GM23338 (cell line): ENCODE measurements around the gene MON1B.

Source experiments
- CTCF ChIP-seq, 2 experiments: fragments of 200-600 bp in 1 of 2; sonication (generic) in 1 of 2; conservative IDR thresholded peaks; 2 replicates each; pipeline versions ENCODE4 v1.5.1 to v1.6.1; 2016 to 2017; ENCODE audit warnings: antibody characterized with exemption in 2 of 2, low read depth in 2 of 2, mild to moderate bottlenecking in 2 of 2, moderate library complexity in 1 of 2
- EZH2 ChIP-seq: fragments of 200-600 bp; sonication (generic); IDR thresholded peaks from one replicate; pipeline ENCODE4 v1.8.0; 2017; ENCODE audit warnings: antibody characterized with exemption, mild to moderate bottlenecking, low read depth; ENCODE audit not compliant: unreplicated experiment
- EZH2phosphoT487 ChIP-seq: fragments of 200-600 bp; sonication (generic); IDR thresholded peaks from one replicate; pipeline ENCODE4 v1.8.1; 2018; ENCODE audit warnings: antibody characterized with exemption; ENCODE audit not compliant: unreplicated experiment
- POLR2AphosphoS5 ChIP-seq: IDR thresholded peaks from 2 replicates; pipeline ENCODE4 v1.6.1; 2016; ENCODE audit warnings: antibody characterized with exemption, low read depth
- TF ChIP-seq, protein P1 (sequence below): IDR thresholded peaks from one replicate; pipeline ENCODE4 v1.6.1; 2018; ENCODE audit warnings: antibody characterized with exemption; ENCODE audit not compliant: unreplicated experiment

GRCh38 chr16:77211880-77212740 lies 21.1 kb downstream of the MON1B start:
- no peak for TF ChIP-seq CTCF (conservative IDR thresholded peaks at IDR 0.05; ENCODE audit: low read depth in 2 of 2)
- TF ChIP-seq POLR2AphosphoS5, result peak; percentile 83
- TF ChIP-seq, protein P1, sequence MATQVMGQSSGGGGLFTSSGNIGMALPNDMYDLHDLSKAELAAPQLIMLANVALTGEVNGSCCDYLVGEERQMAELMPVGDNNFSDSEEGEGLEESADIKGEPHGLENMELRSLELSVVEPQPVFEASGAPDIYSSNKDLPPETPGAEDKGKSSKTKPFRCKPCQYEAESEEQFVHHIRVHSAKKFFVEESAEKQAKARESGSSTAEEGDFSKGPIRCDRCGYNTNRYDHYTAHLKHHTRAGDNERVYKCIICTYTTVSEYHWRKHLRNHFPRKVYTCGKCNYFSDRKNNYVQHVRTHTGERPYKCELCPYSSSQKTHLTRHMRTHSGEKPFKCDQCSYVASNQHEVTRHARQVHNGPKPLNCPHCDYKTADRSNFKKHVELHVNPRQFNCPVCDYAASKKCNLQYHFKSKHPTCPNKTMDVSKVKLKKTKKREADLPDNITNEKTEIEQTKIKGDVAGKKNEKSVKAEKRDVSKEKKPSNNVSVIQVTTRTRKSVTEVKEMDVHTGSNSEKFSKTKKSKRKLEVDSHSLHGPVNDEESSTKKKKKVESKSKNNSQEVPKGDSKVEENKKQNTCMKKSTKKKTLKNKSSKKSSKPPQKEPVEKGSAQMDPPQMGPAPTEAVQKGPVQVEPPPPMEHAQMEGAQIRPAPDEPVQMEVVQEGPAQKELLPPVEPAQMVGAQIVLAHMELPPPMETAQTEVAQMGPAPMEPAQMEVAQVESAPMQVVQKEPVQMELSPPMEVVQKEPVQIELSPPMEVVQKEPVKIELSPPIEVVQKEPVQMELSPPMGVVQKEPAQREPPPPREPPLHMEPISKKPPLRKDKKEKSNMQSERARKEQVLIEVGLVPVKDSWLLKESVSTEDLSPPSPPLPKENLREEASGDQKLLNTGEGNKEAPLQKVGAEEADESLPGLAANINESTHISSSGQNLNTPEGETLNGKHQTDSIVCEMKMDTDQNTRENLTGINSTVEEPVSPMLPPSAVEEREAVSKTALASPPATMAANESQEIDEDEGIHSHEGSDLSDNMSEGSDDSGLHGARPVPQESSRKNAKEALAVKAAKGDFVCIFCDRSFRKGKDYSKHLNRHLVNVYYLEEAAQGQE, result no peak
- TF ChIP-seq EZH2, result no peak
- no peak for TF ChIP-seq EZH2phosphoT487
